ENCODE data around the gene SLC25A42. TPM values are rescaled to one million over a fixed set of nuclear protein-coding genes. Genes with fewer than 3 reads are reported as not detected.

Gene SLC25A42
- polyA plus RNA-seq, 1 experiment, result 5.8 TPM

- CTCF ChIA-PET, result interaction anchor here (0.7 to 6.9 kb wide), 17 partner anchors 8 to 202 kb away, joined by 3 to 50 read pairs (median 5); no protein-coding TSS in a partner anchor
- DNase-seq (ENCODE audit: low read depth), result no peak
- no peaks in the 10 kb centered on the region for H3K27me3 ChIP-seq (ENCODE audit: control insufficient read depth, insufficient read depth, low read length)
- POLR2A ChIA-PET, result no interaction called here
- no peaks in the 10 kb centered on the region for H3K36me3 ChIP-seq (ENCODE audit: control insufficient read depth, insufficient read depth, low read length)
- TF ChIP-seq, protein P1, sequence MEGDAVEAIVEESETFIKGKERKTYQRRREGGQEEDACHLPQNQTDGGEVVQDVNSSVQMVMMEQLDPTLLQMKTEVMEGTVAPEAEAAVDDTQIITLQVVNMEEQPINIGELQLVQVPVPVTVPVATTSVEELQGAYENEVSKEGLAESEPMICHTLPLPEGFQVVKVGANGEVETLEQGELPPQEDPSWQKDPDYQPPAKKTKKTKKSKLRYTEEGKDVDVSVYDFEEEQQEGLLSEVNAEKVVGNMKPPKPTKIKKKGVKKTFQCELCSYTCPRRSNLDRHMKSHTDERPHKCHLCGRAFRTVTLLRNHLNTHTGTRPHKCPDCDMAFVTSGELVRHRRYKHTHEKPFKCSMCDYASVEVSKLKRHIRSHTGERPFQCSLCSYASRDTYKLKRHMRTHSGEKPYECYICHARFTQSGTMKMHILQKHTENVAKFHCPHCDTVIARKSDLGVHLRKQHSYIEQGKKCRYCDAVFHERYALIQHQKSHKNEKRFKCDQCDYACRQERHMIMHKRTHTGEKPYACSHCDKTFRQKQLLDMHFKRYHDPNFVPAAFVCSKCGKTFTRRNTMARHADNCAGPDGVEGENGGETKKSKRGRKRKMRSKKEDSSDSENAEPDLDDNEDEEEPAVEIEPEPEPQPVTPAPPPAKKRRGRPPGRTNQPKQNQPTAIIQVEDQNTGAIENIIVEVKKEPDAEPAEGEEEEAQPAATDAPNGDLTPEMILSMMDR (IDR thresholded peaks at IDR 0.05; ENCODE audit: insufficient read depth, low read depth, low read length), result no peak
- no peak overlapping the region for H3K4me3 ChIP-seq (ENCODE audit: low read depth, low read length)
Observed at GRCh38 chr19:19140476-19140875, 76.7 kb downstream of the SLC25A42 start.

DNA sequence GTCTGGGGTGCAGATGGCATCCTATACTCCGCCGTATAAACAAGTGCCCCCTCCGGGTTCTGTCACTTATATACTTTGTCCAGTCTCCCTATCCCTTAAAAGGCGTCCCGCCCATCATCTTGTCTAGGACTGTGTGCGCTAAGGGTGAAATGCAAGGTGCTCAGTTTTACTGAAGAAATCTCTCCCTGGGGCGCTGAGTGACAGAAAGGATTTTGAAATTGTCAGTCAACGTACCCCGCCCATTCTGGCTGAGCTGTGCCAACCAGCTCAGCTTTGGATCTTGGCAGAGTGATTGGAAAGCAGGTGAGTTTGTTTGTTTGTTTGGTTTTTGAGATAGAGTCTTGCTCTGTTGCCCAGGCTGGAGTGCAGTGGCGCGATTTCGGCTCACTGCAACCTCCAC, 78.6 kb downstream of the SLC25A42 start:
- ChIA-PET POLR2A (no interaction called here), CTCF (interaction anchor here (2.0 to 6.9 kb wide), 5 partner anchors 10 to 201 kb away, joined by 7 to 50 read pairs (median 11); no protein-coding TSS in a partner anchor)
- Histone ChIP-seq H3K4me3 (ENCODE audit: low read depth, low read length) (no peak overlapping the region), H3K36me3 (ENCODE audit: control insufficient read depth, insufficient read depth, low read length) (peaks cover 5% of the 10 kb centered on the region), H3K27me3 (ENCODE audit: control insufficient read depth, insufficient read depth, low read length) (no peaks in the 10 kb centered on the region)
- no peak for DNase-seq (ENCODE audit: low read depth)
- TF ChIP-seq, protein P1 (IDR thresholded peaks at IDR 0.05; ENCODE audit: insufficient read depth, low read depth, low read length), result no peak

DNA sequence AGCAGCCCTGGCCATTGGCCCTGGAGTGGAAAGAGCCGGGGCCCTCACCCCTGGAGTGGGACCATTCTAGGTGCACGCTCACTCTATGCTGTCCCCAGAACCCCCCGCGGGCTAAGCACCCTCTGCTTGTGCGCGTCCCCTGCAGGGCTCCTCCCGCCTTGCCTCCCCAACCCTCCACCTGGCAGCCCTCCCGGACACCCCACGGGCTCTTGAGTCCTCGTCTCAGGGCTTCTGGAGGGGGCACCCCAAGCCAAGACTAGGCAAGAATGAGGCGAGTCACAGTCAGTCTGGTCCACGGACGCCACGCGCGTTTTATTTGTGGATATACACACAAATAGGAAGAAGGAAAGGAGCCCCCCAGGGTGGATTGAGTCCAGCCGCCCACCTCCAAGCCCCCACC, 81.5 kb downstream of the SLC25A42 start:
- CTCF ChIA-PET, result interaction anchor here (0.6 to 6.9 kb wide), 12 partner anchors 11 to 364 kb away, joined by 3 to 80 read pairs (median 4); no protein-coding TSS in a partner anchor
- POLR2A ChIA-PET, result no interaction called here
- Histone ChIP-seq H3K36me3 (ENCODE audit: control insufficient read depth, insufficient read depth, low read length) (peaks cover 8% of the 10 kb centered on the region), H3K27me3 (ENCODE audit: control insufficient read depth, insufficient read depth, low read length) (no peaks in the 10 kb centered on the region), H3K4me3 (ENCODE audit: low read depth, low read length) (no peak overlapping the region)
- no peak for DNase-seq (ENCODE audit: low read depth)
- TF ChIP-seq, protein P1 (IDR thresholded peaks at IDR 0.05; ENCODE audit: insufficient read depth, low read depth, low read length), result no peak

DNA sequence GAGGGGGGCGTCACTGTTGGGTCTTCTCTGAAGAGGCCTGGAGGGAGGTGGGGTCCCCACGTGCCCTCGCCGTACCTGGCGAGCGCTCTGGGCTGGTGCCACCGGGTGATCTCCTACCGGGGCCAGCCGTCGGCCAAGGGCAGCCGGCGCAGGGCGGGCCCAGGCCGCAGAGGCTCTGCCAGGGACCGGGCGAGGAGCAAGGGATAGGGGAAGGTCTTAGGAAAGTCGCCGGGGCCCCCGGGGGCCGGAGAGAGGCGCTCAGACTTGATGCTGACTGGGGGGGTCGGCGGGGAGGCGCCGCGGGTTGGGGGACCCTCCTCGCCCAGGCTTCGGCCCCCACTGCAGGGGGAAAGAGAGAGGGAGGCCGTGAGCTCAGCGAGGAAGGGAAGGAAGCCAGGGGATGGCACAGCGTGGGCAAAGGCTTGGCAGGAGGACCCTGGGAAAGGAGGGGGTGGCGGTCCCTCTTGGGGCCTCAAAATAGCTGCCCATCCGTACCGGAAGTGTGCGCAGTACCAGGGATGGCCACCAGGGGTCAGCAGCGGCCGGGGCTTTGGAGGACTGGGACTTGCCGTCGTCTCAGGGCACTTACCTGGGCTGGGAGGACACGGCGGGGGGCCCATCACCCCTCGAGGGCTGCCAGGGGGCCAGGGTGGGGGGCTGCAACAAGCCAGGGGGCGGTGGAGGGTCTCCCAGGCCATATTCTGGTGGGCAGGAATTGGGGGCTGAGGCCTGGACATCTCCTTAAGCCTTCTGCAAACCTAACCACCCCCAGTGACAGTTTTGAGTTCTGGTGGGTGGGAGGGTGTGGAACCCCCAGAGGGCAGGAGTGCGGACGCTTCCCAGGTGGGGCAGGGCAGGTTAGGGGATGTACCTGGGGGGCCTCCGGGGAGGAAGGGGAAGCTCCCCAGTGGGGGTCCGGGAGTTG, 82.2 kb downstream of the SLC25A42 start:
- no peak for DNase-seq (ENCODE audit: low read depth)
- CTCF ChIA-PET, result interaction anchor here (0.6 to 5.3 kb wide), 14 partner anchors 10 to 363 kb away, joined by 3 to 80 read pairs (median 4); partner anchors contain the start of genes BORCS8 and RFXANK
- Histone ChIP-seq H3K36me3 (ENCODE audit: control insufficient read depth, insufficient read depth, low read length) (peaks cover 8% of the 10 kb centered on the region), H3K27me3 (ENCODE audit: control insufficient read depth, insufficient read depth, low read length) (no peaks in the 10 kb centered on the region), H3K4me3 (ENCODE audit: low read depth, low read length) (no peak overlapping the region)
- POLR2A ChIA-PET, result no interaction called here
- TF ChIP-seq, protein P1 (IDR thresholded peaks at IDR 0.05; ENCODE audit: insufficient read depth, low read depth, low read length), result peak; percentile 99

- TF ChIP-seq, protein P1 (IDR thresholded peaks at IDR 0.05; ENCODE audit: insufficient read depth, low read depth, low read length), result no peak
- ChIA-PET POLR2A (no interaction called here), CTCF (interaction anchor here (1.0 to 5.3 kb wide), 8 partner anchors 9 to 344 kb away, joined by 3 to 80 read pairs (median 4); partner anchors contain the start of genes BORCS8 and RFXANK)
- Histone ChIP-seq H3K4me3 (ENCODE audit: low read depth, low read length) (no peak overlapping the region), H3K27me3 (ENCODE audit: control insufficient read depth, insufficient read depth, low read length) (no peaks in the 10 kb centered on the region), H3K36me3 (ENCODE audit: control insufficient read depth, insufficient read depth, low read length) (peaks cover 8% of the 10 kb centered on the region)
- DNase-seq (ENCODE audit: low read depth), result no peak
Observed at GRCh38 chr19:19146865-19147264, 83.1 kb downstream of the SLC25A42 start.
